ENCODE results near the gene MRI1. TPM values are rescaled to one million over a fixed set of nuclear protein-coding genes. Genes with fewer than 3 reads are reported as not detected.
A peak's percentile ranks its signal among the peaks of the same experiment; 100 is the strongest.

Gene MRI1
- total and polyA plus RNA-seq, 2 donors from 2014 or later = 18.8 to 46.5 TPM

DNA sequence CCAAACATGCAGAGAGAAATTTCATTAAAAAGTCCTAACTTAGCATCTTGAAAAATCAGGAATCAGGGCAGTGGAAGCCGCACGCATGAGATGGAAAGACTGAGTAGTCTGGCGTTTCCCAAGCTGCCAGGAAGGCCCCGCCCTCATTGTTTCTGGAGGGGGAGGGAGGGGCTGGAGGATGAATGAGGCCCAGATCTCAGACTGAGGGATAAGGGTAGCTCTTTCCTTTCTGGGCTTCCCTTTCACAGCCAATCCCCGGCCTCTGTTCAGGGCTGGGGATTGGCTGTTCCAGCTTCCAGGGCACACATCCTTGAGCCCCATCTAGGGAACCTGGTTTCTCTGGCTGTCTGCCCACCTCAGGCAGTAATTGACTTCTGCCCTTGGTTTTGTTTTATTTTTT is 17.2 kb downstream of the MRI1 start:
- TF ChIP-seq, protein P1, sequence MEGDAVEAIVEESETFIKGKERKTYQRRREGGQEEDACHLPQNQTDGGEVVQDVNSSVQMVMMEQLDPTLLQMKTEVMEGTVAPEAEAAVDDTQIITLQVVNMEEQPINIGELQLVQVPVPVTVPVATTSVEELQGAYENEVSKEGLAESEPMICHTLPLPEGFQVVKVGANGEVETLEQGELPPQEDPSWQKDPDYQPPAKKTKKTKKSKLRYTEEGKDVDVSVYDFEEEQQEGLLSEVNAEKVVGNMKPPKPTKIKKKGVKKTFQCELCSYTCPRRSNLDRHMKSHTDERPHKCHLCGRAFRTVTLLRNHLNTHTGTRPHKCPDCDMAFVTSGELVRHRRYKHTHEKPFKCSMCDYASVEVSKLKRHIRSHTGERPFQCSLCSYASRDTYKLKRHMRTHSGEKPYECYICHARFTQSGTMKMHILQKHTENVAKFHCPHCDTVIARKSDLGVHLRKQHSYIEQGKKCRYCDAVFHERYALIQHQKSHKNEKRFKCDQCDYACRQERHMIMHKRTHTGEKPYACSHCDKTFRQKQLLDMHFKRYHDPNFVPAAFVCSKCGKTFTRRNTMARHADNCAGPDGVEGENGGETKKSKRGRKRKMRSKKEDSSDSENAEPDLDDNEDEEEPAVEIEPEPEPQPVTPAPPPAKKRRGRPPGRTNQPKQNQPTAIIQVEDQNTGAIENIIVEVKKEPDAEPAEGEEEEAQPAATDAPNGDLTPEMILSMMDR (IDR thresholded peaks at IDR 0.05; ENCODE audit: borderline replicate concordance, extremely low read depth, insufficient read depth) = no peak
- Histone ChIP-seq H3K4me3 (ENCODE audit: low read length in 3 of 3) (no peak overlapping the region), H3K4me1 (ENCODE audit: control insufficient read depth in 2 of 3, insufficient read depth in 2 of 3, low read depth in 1 of 3, low read length in 3 of 3) (peaks cover 0 to 3% (median 0%) of the 10 kb centered on the region in 3 donors), H3K9me3 (ENCODE audit: control insufficient read depth in 2 of 3, insufficient read depth in 1 of 3, low read length in 3 of 3) (no peaks in the 10 kb centered on the region), H3K36me3 (ENCODE audit: control insufficient read depth in 2 of 3, insufficient read depth in 3 of 3, low read length in 3 of 3) (peaks cover 6 to 17% (median 14%) of the 10 kb centered on the region in 3 donors), H3K27me3 (ENCODE audit: control insufficient read depth, insufficient read depth, low read length) (no peaks in the 10 kb centered on the region), H3K27ac (ENCODE audit: low read depth in 2 of 2, low read length in 2 of 2) (no peak overlapping the region), H3K9ac (ENCODE audit: low read length in 3 of 3) (no peak overlapping the region)
- DNase-seq = peak in 4 of 5 donors; percentile 38 to 88 (median 67)
- intact Hi-C loops (cut with DNase I) = no loop called here
- no peak for FAIRE-seq

DNA sequence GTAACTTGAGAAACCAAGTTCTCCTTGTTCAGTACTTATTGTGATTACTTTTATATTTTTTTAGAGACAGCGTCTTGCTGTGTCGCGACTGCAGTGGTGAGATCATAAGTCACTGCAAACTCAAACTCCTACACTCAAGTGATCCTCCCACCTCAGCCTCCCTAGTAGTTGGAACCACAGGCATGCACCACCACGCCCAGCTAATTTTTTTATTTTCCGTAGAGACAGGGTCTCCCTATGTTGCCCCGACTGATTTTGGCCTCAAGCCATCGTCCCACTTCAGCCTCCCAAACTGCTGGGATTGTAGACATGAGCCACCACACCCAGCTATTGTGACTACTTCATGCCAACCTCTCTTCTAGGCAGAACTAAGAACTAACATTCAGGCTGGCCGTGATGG is 18.2 kb downstream of the MRI1 start:
- peaks cover 5 to 17% (median 13%) of the 10 kb centered on the region in 3 donors for H3K36me3 ChIP-seq (ENCODE audit: control insufficient read depth in 2 of 3, insufficient read depth in 3 of 3, low read length in 3 of 3)
- H3K9me3 ChIP-seq (ENCODE audit: control insufficient read depth in 2 of 3, insufficient read depth in 1 of 3, low read length in 3 of 3) = no peaks in the 10 kb centered on the region
- FAIRE-seq = no peak
- H3K4me1 ChIP-seq (ENCODE audit: control insufficient read depth in 2 of 3, insufficient read depth in 2 of 3, low read depth in 1 of 3, low read length in 3 of 3) = peaks cover 0 to 3% (median 0%) of the 10 kb centered on the region in 3 donors
- H3K27me3 ChIP-seq (ENCODE audit: control insufficient read depth, insufficient read depth, low read length) = no peaks in the 10 kb centered on the region
- H3K27ac ChIP-seq (ENCODE audit: low read depth in 2 of 2, low read length in 2 of 2) = no peak overlapping the region
- intact Hi-C loops (cut with DNase I) = no loop called here
- no peak overlapping the region for H3K4me3 ChIP-seq (ENCODE audit: low read length in 3 of 3)
- no peak for DNase-seq
- no peak overlapping the region for H3K9ac ChIP-seq (ENCODE audit: low read length in 3 of 3)
- TF ChIP-seq, protein P1 (IDR thresholded peaks at IDR 0.05; ENCODE audit: borderline replicate concordance, extremely low read depth, insufficient read depth) = no peak

DNA sequence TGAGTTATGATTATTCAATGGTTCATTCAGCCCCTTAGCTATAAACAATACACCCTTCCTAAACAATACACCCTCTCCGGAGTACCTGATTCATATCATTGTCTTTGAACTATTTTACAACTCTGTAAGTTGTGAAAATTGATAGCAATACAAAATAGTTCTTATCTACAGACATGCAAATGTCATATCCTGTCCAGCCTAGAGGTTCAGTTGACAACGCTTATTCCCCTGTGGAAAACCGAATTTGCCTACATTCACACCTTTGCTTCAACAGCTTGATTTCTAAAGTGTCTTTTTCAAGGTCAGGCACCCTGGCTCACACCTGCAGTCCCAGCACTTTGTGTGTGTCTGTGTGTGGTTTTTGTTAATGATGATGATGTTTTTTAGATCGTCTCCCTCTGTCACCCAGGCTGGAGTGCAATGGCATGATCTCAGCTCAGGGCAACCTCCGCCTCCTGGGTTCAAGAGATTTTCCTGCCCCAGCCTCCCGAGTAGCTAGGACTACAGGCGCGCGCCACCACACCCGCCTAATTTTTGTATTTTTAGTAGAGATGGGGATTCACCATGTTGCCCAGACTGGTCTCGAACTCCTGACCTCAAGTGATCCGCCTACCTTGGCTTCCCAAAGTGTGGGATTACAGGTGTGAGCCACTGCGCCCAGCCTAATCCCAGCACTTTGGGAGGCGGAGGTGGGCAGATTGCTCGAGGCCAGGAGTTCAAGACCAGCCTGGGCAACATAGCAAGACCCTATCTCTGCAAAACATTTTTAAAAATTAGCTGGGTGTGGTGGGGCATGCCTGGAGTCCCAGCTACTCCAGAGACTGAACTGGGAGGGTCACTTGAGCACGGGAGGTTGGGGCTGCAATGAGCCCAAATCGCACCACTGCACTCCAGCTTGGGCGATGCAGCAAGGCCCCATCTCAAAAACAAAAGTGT is 19.5 kb downstream of the MRI1 start:
- TF ChIP-seq, protein P1 (IDR thresholded peaks at IDR 0.05; ENCODE audit: borderline replicate concordance, extremely low read depth, insufficient read depth) = no peak
- DNase-seq = no peak
- FAIRE-seq = no peak
- peaks cover 0 to 6% (median 0%) of the 10 kb centered on the region in 3 donors for H3K4me1 ChIP-seq (ENCODE audit: control insufficient read depth in 2 of 3, insufficient read depth in 2 of 3, low read depth in 1 of 3, low read length in 3 of 3)
- H3K27me3 ChIP-seq (ENCODE audit: control insufficient read depth, insufficient read depth, low read length) = no peaks in the 10 kb centered on the region
- H3K36me3 ChIP-seq (ENCODE audit: control insufficient read depth in 2 of 3, insufficient read depth in 3 of 3, low read length in 3 of 3) = peaks cover 2 to 5% (median 4%) of the 10 kb centered on the region in 3 donors
- intact Hi-C loops (cut with DNase I) = no loop called here
- H3K9me3 ChIP-seq (ENCODE audit: control insufficient read depth in 2 of 3, insufficient read depth in 1 of 3, low read length in 3 of 3) = no peaks in the 10 kb centered on the region
- no peak overlapping the region for H3K4me3 ChIP-seq (ENCODE audit: low read length in 3 of 3)
- no peak overlapping the region for H3K27ac ChIP-seq (ENCODE audit: low read depth in 2 of 2, low read length in 2 of 2)
- H3K9ac ChIP-seq (ENCODE audit: low read length in 3 of 3) = no peak overlapping the region
